Body of pancreas (tissue), 4 donors: ENCODE results near the gene CTAG1A.
"Not testable (repeated sequence)": the region's sequence is repeated elsewhere in the genome, so short reads cannot be mapped to it uniquely, and the experiment has no call there.

Experiments
- POLR2A ChIP-seq, 3 donors: fragments of 450-650 bp; IDR thresholded peaks; one replicate each; pipeline ENCODE4 v1.6.1; 2016; ENCODE audit warnings: antibody characterized with exemption in 3 of 3, mild to moderate bottlenecking in 2 of 3
- TF ChIP-seq, protein P1 (sequence below), 7 experiments: fragments of 450-650 bp in 4 of 7; fragments of 200-600 bp in 3 of 7; sonication (generic) in 3 of 7; IDR thresholded peaks; one replicate each; pipeline ENCODE4 v1.5.1; 2016 to 2019; ENCODE audit warnings: antibody characterized with exemption in 7 of 7

DNA sequence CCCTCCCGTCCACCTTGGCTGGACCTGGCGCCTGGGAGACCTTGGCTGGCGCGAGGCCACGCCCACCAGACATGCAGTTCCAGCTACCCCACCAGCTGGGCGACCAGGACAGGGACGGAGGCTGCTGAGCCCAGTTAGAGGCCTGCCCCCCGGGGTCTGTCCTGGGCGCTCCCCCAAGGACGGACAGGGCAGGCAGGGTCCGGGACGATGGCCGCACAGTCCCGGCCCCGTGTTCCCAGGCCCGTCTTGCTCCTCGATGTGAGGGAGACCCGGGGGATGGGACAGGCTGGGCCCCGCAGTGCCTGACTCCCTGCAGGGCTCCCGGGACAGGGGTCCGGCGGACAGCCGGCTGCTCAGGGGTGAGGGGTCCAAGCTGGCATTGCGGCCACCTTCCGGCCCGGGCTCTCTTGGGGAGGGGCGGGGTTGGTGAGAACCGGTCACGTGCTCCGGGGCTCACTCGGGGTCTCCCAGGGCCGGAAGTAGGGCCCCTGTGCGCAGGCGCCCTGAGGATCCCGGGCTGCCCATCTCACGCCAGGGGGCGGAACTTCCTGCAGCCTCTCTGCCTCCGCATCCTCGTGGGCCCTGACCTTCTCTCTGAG is at the start of gene CTAG1A:
- TF ChIP-seq POLR2A (IDR thresholded peaks at IDR 0.05) = not testable (repeated sequence)
- TF ChIP-seq, protein P1, sequence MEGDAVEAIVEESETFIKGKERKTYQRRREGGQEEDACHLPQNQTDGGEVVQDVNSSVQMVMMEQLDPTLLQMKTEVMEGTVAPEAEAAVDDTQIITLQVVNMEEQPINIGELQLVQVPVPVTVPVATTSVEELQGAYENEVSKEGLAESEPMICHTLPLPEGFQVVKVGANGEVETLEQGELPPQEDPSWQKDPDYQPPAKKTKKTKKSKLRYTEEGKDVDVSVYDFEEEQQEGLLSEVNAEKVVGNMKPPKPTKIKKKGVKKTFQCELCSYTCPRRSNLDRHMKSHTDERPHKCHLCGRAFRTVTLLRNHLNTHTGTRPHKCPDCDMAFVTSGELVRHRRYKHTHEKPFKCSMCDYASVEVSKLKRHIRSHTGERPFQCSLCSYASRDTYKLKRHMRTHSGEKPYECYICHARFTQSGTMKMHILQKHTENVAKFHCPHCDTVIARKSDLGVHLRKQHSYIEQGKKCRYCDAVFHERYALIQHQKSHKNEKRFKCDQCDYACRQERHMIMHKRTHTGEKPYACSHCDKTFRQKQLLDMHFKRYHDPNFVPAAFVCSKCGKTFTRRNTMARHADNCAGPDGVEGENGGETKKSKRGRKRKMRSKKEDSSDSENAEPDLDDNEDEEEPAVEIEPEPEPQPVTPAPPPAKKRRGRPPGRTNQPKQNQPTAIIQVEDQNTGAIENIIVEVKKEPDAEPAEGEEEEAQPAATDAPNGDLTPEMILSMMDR (IDR thresholded peaks at IDR 0.05) = not testable (repeated sequence)
